Dendritic cell treated with granulocyte-macrophage colony-stimulating factor and Interleukin-4, amounts not matched to agents 40 ng/mL and 50 ng/mL, for 4 days (primary cell): ENCODE results near the gene FAR2.
"Not testable (repeated sequence)": the region's sequence is repeated elsewhere in the genome, so short reads cannot be mapped to it uniquely, and the experiment has no call there.

ENCODE experiments used
- H3K27ac Mint-ChIP-seq: one replicate; pipeline ENCODE4 v1.8.0; 2022; ENCODE audit warnings: mild to moderate bottlenecking, mixed read lengths
- H3K27me3 Mint-ChIP-seq: one replicate; pipeline ENCODE4 v1.8.0; 2022; ENCODE audit warnings: mild to moderate bottlenecking, mixed read lengths
- H3K36me3 Mint-ChIP-seq: one replicate; pipeline ENCODE4 v1.8.0; 2022; ENCODE audit warnings: low read depth, mixed read lengths
- H3K4me1 Mint-ChIP-seq: one replicate; pipeline ENCODE4 v1.8.0; 2022; ENCODE audit warnings: low read depth, mixed read lengths
- H3K4me3 Mint-ChIP-seq: one replicate; pipeline ENCODE4 v1.8.0; 2022; ENCODE audit warnings: mild to moderate bottlenecking, moderate library complexity, mixed read lengths
- H3K9me3 Mint-ChIP-seq: one replicate; pipeline ENCODE4 v1.8.0; 2022; ENCODE audit warnings: mixed read lengths
- intact Hi-C: fragments of 100-400 bp; cut with micrococcal nuclease; formaldehyde crosslinking; loops from one replicate; pipeline ENCODE4 v1.15.0; 2022

The FAR2 gene

DNA sequence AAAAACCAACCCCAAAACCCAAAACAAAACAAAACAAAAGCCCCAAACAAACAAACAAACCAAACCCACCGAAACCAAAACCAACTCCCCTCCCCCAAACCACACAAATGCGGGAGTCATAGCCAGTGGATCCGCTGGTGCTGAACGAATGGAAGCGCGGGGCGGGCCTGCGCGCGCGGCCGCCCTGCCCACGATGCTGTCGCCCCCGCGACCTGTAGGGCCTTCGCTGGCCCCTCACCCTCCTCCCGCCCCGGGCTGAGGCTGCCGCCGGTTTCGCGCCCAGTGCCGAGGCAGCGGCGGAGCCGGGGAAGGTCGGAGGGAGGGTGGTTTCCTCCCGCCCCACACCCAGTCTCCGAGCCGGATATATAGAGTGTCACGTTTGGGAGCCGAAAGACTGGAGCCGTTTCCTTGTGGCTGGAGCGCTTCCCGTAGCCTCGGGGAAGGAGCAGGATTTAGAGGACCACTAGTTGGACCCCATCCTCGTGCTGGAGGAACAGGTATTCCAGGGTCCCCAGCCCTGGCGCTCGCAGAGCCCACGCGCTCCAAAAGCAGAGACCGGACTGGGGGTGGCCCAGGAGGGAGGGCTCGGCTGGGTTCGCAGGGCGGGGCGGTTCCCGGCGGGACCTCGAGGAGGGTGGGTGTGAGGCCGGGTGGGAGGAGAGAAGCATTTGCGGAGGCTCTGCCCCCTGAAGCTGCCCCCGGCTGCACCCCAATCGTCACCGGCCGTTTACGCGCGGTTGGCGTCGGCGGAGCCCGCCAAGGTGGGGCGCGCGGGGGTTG lies at the start of gene FAR2:
Gene FAR2 (plus strand): TSS at position 368 of the 780 bp plus-strand sequence. CDS start 121,172 bp downstream, outside the sequence.
- Mint-ChIP-seq H3K36me3 (no peaks in the 10 kb centered on the region), H3K27ac (peak within 1 kb of the TSS; percentile 78), H3K9me3 (no peaks in the 10 kb centered on the region), H3K4me3 (peak within 1 kb of the TSS; percentile 82), H3K4me1 (peaks cover 48% of the 10 kb centered on the region), H3K27me3 (peaks cover 79% of the 10 kb centered on the region)
- intact Hi-C loops, result loop anchor here (2.0 kb wide), 1 partner anchor 16 kb away; no protein-coding TSS in a partner anchor

DNA sequence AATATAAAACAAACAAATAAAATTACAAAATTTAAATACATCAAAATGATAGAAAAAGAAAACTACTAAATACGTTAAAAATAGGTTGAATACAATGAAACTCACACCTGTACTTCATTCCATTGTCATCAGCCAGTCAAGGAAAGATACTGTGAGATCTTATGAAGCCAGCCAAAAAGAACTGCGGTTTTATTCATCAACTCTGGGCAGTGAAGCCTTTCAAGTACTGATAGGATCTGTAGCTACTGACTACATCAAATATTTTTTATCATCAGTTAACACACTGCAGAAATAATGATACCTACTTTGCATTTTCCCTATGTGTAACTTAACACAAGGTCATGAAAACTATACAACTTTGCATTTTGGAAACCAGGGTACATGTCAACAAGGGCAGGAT lies 46.3 kb upstream of the FAR2 start:
- H3K4me1 Mint-ChIP-seq, result peaks cover 20% of the 10 kb centered on the region
- intact Hi-C loops, result loop anchor here (5.0 kb wide), 2 partner anchors 35 to 55 kb away; no protein-coding TSS in a partner anchor
- peaks cover 63% of the 10 kb centered on the region for H3K27me3 Mint-ChIP-seq
- H3K9me3 Mint-ChIP-seq, result peaks cover 20% of the 10 kb centered on the region
- H3K4me3 Mint-ChIP-seq, result no peak overlapping the region
- H3K36me3 Mint-ChIP-seq, result peaks cover 9% of the 10 kb centered on the region
- H3K27ac Mint-ChIP-seq, result no peak overlapping the region

DNA sequence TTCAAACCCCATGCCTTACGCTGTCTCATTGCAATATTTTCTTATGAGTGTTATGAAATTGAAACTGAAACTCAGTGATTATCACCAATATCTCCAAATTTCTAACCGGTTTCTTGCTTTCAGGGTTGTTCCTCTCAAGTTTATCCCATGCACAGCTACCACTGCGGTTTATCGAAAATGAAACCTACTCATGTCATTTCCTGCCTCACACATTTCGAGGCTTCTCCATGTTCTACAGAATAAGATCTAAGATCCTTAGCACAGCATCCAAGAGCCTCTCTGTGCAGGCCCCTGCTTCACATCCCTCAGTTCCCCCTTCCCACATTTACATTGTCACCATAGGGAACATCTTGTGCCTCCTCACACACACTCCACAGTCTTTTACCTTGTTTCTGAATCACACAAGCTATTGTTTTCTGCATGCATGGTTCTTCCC lies 45.5 kb upstream of the FAR2 start:
- H3K27ac Mint-ChIP-seq, result peak overlapping the region; percentile 14
- peak overlapping the region; percentile 15 for H3K4me3 Mint-ChIP-seq
- peaks cover 16% of the 10 kb centered on the region for H3K9me3 Mint-ChIP-seq
- peaks cover 20% of the 10 kb centered on the region for H3K4me1 Mint-ChIP-seq
- intact Hi-C loops, result loop anchor here (5.0 kb wide), 2 partner anchors 34 to 54 kb away; no protein-coding TSS in a partner anchor
- peaks cover 68% of the 10 kb centered on the region for H3K27me3 Mint-ChIP-seq
- peaks cover 9% of the 10 kb centered on the region for H3K36me3 Mint-ChIP-seq

DNA sequence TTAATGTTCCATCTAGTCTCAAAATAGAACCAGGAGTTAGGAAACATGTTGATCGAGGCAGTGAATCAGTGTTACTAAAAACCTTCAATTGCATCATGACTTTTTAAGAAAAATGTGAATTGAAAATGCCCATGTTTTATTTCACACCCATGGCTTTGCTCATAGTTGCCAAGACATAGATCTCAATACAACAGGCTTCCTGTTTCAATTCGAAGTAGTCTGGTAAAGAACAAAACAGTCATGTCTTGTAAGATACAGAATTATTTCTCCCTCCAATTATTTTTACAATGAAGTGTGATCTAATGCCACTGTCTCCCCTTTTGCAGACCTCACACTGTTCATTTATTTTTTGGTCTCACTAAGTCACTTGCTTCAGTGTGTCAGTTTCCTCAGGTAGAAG lies 44.6 kb upstream of the FAR2 start:
- Mint-ChIP-seq H3K4me3 (no peak overlapping the region), H3K36me3 (peaks cover 5% of the 10 kb centered on the region), H3K27ac (no peak overlapping the region), H3K27me3 (peaks cover 71% of the 10 kb centered on the region), H3K4me1 (peaks cover 20% of the 10 kb centered on the region), H3K9me3 (peaks cover 14% of the 10 kb centered on the region)
- intact Hi-C loops, result loop anchor here (5.0 kb wide), 2 partner anchors 33 to 53 kb away; no protein-coding TSS in a partner anchor

DNA sequence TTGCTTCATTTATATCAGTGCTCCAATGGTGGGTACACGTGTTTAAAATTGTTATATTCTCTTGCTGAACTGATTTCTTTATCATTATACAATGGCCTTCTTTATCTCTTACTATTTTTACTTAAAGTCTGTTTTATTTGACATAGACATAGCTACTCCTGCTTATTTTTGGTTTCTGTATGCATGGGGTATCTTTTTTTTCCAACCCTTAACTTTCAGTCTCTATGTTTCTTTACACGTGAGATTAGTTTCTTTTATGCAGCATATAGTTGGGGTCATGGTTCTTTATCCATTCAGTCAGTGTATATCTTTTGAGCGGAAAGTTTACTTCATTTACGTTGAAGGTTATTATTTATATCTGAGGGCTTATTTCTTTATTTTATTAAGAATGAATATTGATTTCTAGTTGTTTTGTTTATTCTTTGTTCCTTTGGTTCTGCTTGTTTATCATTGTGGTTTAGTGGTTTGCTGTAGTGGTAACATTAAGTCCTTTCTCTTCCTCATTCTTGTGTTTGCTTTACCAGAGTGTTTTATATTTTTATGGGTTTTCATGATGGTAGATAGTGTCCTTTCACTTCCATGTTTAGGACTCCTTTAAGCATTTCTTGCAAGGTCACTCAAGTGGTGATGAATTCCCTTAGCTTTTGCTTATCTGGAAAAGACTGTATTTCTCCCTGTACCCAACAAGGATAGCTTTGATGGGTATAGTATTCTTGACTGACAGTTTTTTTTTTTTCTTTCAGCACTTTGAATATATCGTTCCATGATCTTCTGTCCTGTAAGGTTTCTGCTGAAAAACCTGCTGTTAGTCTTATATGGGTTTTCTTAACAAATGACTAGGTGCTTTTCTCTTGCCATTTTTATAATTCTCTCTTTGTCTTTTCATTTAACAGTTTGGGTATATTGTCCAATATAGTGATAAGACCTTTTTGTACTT lies 38.3 kb upstream of the FAR2 start:
- H3K9me3 Mint-ChIP-seq, result peaks cover 39% of the 10 kb centered on the region
- intact Hi-C loops, result no loop called here
- H3K27me3 Mint-ChIP-seq, result peaks cover 87% of the 10 kb centered on the region
- no peak overlapping the region for H3K4me3 Mint-ChIP-seq
- H3K27ac Mint-ChIP-seq, result no peak overlapping the region
- no peaks in the 10 kb centered on the region for H3K36me3 Mint-ChIP-seq
- peaks cover 12% of the 10 kb centered on the region for H3K4me1 Mint-ChIP-seq

DNA sequence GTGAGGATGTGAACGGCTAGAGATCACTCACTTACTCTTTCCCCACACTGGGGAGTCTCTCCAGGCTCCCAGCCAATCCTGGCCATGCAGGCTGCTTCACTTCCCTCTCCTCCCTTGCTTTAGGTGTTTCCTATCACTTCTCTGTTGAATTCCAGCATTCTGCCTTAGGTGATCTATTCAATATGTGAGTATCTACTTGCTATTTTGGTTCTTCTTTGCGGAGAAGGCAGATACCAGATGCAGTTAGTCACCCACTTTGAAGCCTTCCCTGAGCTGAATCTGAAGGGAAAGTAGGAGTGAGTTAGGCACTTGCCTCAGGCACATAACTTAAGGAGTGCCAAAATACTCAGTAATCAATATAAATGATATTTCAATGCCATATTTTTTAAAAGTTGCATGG lies 36.0 kb upstream of the FAR2 start:
- H3K27me3 Mint-ChIP-seq, result peaks cover 80% of the 10 kb centered on the region
- no peak overlapping the region for H3K27ac Mint-ChIP-seq
- no peak overlapping the region for H3K4me3 Mint-ChIP-seq
- no peaks in the 10 kb centered on the region for H3K36me3 Mint-ChIP-seq
- intact Hi-C loops, result no loop called here
- H3K9me3 Mint-ChIP-seq, result peaks cover 39% of the 10 kb centered on the region
- peaks cover 8% of the 10 kb centered on the region for H3K4me1 Mint-ChIP-seq

DNA sequence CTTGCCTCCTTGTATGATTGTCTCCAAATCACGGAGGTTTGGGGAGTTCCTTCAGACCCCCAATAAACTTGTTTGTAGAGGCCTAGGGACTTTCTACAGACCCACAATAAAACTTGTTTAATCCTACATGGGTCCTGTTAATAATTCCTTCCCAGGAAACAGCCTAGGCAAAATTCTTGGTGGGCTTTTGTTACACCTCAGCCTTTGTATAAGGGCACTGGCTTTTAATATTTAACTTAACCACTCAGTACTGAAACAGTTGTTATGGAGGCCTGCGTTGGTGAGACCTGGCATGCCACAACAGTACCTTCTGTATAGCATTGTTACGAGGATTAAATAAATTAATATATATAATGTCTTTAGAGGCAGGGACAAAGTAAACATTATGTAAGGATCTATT lies 32.7 kb upstream of the FAR2 start:
- Mint-ChIP-seq H3K36me3 (no peaks in the 10 kb centered on the region), H3K27me3 (peaks cover 76% of the 10 kb centered on the region), H3K9me3 (peaks cover 12% of the 10 kb centered on the region), H3K4me3 (no peak overlapping the region), H3K27ac (no peak overlapping the region), H3K4me1 (no peaks in the 10 kb centered on the region)
- intact Hi-C loops, result no loop called here

DNA sequence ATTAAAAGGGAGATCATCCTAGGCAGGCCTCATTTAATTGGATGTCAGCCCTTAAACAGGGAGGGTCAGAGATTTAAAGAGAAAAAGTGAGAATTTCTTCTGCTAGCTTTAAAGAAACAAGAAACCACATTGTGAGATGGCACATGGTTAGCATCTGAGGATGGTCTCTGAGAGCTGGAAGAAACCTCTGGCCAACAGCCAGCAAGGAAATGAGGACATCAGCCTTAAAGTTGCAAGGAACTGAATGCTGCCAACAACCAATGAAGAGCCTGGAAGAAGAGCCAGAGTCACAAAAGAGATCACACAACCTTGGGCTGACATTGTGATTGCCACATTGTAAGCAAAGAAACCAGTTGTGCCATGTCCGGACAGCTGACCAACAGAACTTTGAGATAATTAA lies 17.5 kb upstream of the FAR2 start:
- intact Hi-C loops, result no loop called here
- H3K27ac Mint-ChIP-seq, result no peak overlapping the region
- H3K27me3 Mint-ChIP-seq, result peaks cover 76% of the 10 kb centered on the region
- H3K36me3 Mint-ChIP-seq, result no peaks in the 10 kb centered on the region
- no peak overlapping the region for H3K4me3 Mint-ChIP-seq
- no peaks in the 10 kb centered on the region for H3K9me3 Mint-ChIP-seq
- H3K4me1 Mint-ChIP-seq, result no peaks in the 10 kb centered on the region

DNA sequence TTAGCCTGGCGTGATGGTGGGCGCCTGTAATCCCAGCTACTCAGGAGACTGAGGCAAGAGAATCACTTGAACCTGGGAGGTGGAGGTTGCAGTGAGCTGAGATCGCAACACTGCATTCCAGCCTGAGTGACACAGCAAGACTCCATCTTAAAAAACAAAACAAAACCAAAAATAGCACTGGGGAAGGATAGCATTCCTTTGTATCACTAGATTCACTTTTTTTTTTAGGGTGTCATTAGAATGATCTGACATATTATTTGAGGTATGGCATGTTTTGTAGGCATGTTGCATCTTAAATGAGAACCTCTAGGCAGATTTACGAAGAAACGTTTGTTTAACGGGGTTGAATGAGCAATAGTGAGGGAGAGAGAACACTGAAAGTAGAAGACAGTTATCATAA lies 16.8 kb upstream of the FAR2 start:
- intact Hi-C loops, result no loop called here
- H3K9me3 Mint-ChIP-seq, result no peaks in the 10 kb centered on the region
- H3K36me3 Mint-ChIP-seq, result no peaks in the 10 kb centered on the region
- peaks cover 78% of the 10 kb centered on the region for H3K27me3 Mint-ChIP-seq
- H3K27ac Mint-ChIP-seq, result no peak overlapping the region
- H3K4me3 Mint-ChIP-seq, result no peak overlapping the region
- H3K4me1 Mint-ChIP-seq, result no peaks in the 10 kb centered on the region

DNA sequence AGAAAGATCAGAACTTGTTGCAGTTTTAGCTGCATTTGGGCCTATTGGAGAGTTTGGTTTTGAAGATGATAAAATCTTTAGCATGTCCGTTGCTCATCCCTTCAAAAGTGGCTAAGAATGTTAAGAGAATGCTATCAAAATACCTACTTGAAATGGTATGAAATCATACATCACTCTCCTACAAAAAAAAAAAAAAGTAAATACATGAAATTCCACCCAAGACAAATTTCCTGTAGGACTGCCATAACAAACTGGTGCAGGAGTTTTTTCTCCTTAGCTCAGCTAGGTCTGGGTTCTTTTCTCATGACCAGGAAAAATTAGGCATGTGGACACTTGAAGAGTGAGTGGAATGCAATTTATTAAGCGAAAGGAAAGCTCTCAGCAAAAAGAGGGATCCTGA lies 15.9 kb upstream of the FAR2 start:
- intact Hi-C loops, result no loop called here
- H3K27me3 Mint-ChIP-seq, result peaks cover 85% of the 10 kb centered on the region
- H3K4me3 Mint-ChIP-seq, result no peak overlapping the region
- no peaks in the 10 kb centered on the region for H3K4me1 Mint-ChIP-seq
- no peaks in the 10 kb centered on the region for H3K36me3 Mint-ChIP-seq
- no peak overlapping the region for H3K27ac Mint-ChIP-seq
- H3K9me3 Mint-ChIP-seq, result no peaks in the 10 kb centered on the region

DNA sequence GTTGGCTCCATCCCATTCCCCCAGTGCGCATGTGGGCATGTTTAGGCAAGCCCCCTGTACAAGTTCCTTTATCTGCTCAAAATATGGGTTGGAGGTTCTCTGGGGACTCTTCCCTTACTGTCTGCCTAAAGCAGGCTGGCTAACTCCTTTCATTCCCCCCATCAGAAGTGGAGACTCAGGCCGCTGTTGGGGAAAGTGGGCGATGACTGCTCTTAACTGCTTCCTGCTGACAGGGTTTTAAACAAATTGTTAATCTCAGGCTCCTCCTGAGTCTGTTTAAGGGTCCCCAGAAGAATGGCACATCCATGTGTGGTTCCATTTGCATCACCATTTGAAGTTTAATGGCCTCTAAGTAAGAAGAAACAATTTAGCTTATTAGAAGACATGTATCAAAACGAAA lies 15.4 kb upstream of the FAR2 start:
- Mint-ChIP-seq H3K4me1 (no peaks in the 10 kb centered on the region), H3K9me3 (no peaks in the 10 kb centered on the region), H3K27me3 (peaks cover 85% of the 10 kb centered on the region), H3K4me3 (no peak overlapping the region), H3K27ac (no peak overlapping the region), H3K36me3 (no peaks in the 10 kb centered on the region)
- intact Hi-C loops, result no loop called here

DNA sequence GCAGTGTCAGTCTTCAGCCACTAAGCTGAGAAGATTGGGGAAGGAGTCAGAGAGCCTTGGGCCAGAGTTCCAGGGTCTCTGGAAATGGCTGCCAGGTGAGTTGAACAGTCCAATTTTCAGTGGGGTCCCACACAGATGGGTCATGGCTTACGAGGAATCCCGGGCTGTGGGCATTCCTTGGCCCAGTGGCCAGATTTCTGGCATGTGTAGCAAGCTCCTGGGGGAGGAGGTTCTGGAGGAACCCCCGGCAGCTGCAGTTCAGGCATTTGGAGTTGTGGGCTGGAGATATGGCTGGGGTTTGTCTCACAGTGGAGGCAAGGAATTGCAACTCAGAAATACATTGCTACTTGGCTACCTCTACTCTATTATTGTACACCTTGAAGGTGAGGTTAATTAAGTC lies 10.8 kb upstream of the FAR2 start:
- H3K4me1 Mint-ChIP-seq, H3K27ac Mint-ChIP-seq, H3K36me3 Mint-ChIP-seq, H3K4me3 Mint-ChIP-seq, H3K9me3 Mint-ChIP-seq: not testable (repeated sequence)
- peaks cover 77% of the 10 kb centered on the region for H3K27me3 Mint-ChIP-seq
- intact Hi-C loops, result loop anchor here (5.0 kb wide), 1 partner anchor 36 kb away; no protein-coding TSS in a partner anchor

DNA sequence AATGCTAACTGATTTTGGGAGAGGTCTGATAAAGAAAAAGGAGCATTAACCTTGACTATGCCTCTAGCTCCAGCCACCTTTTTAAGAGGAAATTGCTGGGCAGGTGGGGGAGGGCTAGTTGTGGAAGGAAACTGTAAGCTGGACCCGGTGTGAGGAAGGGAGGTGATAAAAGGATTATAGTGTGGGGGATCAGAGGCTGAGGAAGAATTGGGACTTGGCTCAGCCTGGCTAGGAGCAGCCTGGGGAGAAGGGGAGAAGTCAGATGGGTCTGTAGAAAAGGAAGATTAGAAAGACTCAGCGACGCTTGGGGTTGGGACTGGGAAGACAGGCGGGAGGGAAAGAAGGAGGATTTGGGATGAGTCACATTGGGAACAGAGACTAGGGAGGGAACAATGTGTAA lies 10.2 kb upstream of the FAR2 start:
- H3K9me3 Mint-ChIP-seq, H3K27ac Mint-ChIP-seq: not testable (repeated sequence)
- H3K27me3 Mint-ChIP-seq, result peaks cover 77% of the 10 kb centered on the region

More for the DNA sequence above, 10.2 kb upstream of the FAR2 start:
- H3K4me3 Mint-ChIP-seq, H3K36me3 Mint-ChIP-seq, H3K4me1 Mint-ChIP-seq: not testable (repeated sequence)
- intact Hi-C loops, result loop anchor here (5.0 kb wide), 1 partner anchor 37 kb away; no protein-coding TSS in a partner anchor
